ENCODE results near the gene HADHB. TPM values are rescaled to one million over a fixed set of nuclear protein-coding genes. Genes with fewer than 3 reads are reported as not detected.

The HADHB gene
- total and polyA plus RNA-seq, 2 experiments from 2014 or later, result 131 to 133 TPM

GRCh38 chr2:26241928-26242436 lies 2.8 kb upstream of the HADHB start:
- H2AFZ ChIP-seq, result no peak overlapping the region
- H3K4me1 ChIP-seq (ENCODE audit: insufficient read depth), result peaks cover 16% of the 10 kb centered on the region
- WGBS (ENCODE audit: low lambda C conversion rate, missing lambda C conversion rate), result 73% methylated on average over 6 of the region's 6 CpGs
- H3K27me3 ChIP-seq, result no peaks in the 10 kb centered on the region
- H3K27ac ChIP-seq, result no peak overlapping the region
- peaks cover 11% of the 10 kb centered on the region for H4K20me1 ChIP-seq (ENCODE audit: insufficient read depth, poor library complexity, severe bottlenecking)
- no peaks in the 10 kb centered on the region for H3K9me2 ChIP-seq (replicated peaks; ENCODE audit: insufficient read depth)
- H3K79me2 ChIP-seq, result peaks cover 85% of the 10 kb centered on the region
- no peaks in the 10 kb centered on the region for H3K9me3 ChIP-seq (ENCODE audit: low read depth)
- no peak for TF ChIP-seq CTCF (IDR thresholded peaks at IDR 0.05; ENCODE audit: poor library complexity)
- TF ChIP-seq EZH2phosphoT487 (IDR thresholded peaks at IDR 0.05; ENCODE audit: low read depth, severe bottlenecking, unreplicated experiment), result no peak
- TF ChIP-seq EZH2 (IDR thresholded peaks at IDR 0.05; ENCODE audit: borderline replicate concordance), result no peak
- H3K36me3 ChIP-seq (replicated peaks; ENCODE audit: insufficient read depth, low read depth), result no peaks in the 10 kb centered on the region
- peak overlapping the region; percentile 77 for H3K4me2 ChIP-seq
- H3K4me3 ChIP-seq, result peak overlapping the region; percentile 79
- no peak for DNase-seq (ENCODE audit: low spot score)

GRCh38 chr2:26243470-26244308 lies 1.1 kb upstream of the HADHB start:
- Histone ChIP-seq H2AFZ (peak overlapping the region; percentile 73), H3K9me2 (replicated peaks; ENCODE audit: insufficient read depth) (no peaks in the 10 kb centered on the region), H3K9me3 (ENCODE audit: low read depth) (no peaks in the 10 kb centered on the region), H3K4me1 (ENCODE audit: insufficient read depth) (peaks cover 16% of the 10 kb centered on the region), H3K4me2 (peak overlapping the region; percentile 77), H3K36me3 (replicated peaks; ENCODE audit: insufficient read depth, low read depth) (no peaks in the 10 kb centered on the region), H3K27me3 (no peaks in the 10 kb centered on the region), H3K79me2 (peaks cover 87% of the 10 kb centered on the region), H3K27ac (peak overlapping the region; percentile 99), H4K20me1 (ENCODE audit: insufficient read depth, poor library complexity, severe bottlenecking) (peaks cover 20% of the 10 kb centered on the region), H3K4me3 (peak overlapping the region; percentile 79)
- TF ChIP-seq CTCF (IDR thresholded peaks at IDR 0.05; ENCODE audit: poor library complexity), result no peak
- TF ChIP-seq EZH2phosphoT487 (IDR thresholded peaks at IDR 0.05; ENCODE audit: low read depth, severe bottlenecking, unreplicated experiment), result no peak
- no peak for TF ChIP-seq EZH2 (IDR thresholded peaks at IDR 0.05; ENCODE audit: borderline replicate concordance)
- DNase-seq (ENCODE audit: low spot score), result peak; percentile 42
- under 1% methylated on average over 22 of the region's 22 CpGs for WGBS (ENCODE audit: low lambda C conversion rate, missing lambda C conversion rate)

- TF ChIP-seq CTCF (IDR thresholded peaks at IDR 0.05; ENCODE audit: poor library complexity), result no peak
- no peak for TF ChIP-seq EZH2 (IDR thresholded peaks at IDR 0.05; ENCODE audit: borderline replicate concordance)
- TF ChIP-seq EZH2phosphoT487 (IDR thresholded peaks at IDR 0.05; ENCODE audit: low read depth, severe bottlenecking, unreplicated experiment), result no peak
- peak overlapping the region; percentile 79 for H3K4me3 ChIP-seq
- H3K4me1 ChIP-seq (ENCODE audit: insufficient read depth), result peaks cover 16% of the 10 kb centered on the region
- H3K79me2 ChIP-seq, result peaks cover 87% of the 10 kb centered on the region
- peak; percentile 71 for DNase-seq (ENCODE audit: low spot score)
- H2AFZ ChIP-seq, result peak overlapping the region; percentile 73
- 0% methylated on average over 21 of the region's 21 CpGs for WGBS (ENCODE audit: low lambda C conversion rate, missing lambda C conversion rate)
- no peaks in the 10 kb centered on the region for H3K9me2 ChIP-seq (replicated peaks; ENCODE audit: insufficient read depth)
- H4K20me1 ChIP-seq (ENCODE audit: insufficient read depth, poor library complexity, severe bottlenecking), result peaks cover 18% of the 10 kb centered on the region
- H3K27me3 ChIP-seq, result no peaks in the 10 kb centered on the region
- no peaks in the 10 kb centered on the region for H3K9me3 ChIP-seq (ENCODE audit: low read depth)
- peak overlapping the region; percentile 77 for H3K4me2 ChIP-seq
- peak overlapping the region; percentile 99 for H3K27ac ChIP-seq
- H3K36me3 ChIP-seq (replicated peaks; ENCODE audit: insufficient read depth, low read depth), result no peaks in the 10 kb centered on the region
Measured at GRCh38 chr2:26245231-26245732, 543 bp downstream of the HADHB start.
